ENCODE data around the gene GPR50. TPM values are rescaled to one million over a fixed set of nuclear protein-coding genes. Genes with fewer than 3 reads are reported as not detected.

The GPR50 gene
- total and polyA plus RNA-seq, 2 of the 13 experiments (the other 11 are each of a cell fraction or from before 2014, with no cell fraction given), result not detected

- H3K79me2 ChIP-seq (ENCODE audit: insufficient read depth, low read length), result no peaks in the 10 kb centered on the region
Observed at GRCh38 chrX:151184705-151185104, 8.3 kb downstream of the GPR50 start.

GRCh38 chrX:151206871-151207270 is 30.5 kb downstream of the GPR50 start:
- no peaks in the 10 kb centered on the region for H3K36me3 ChIP-seq (replicated peaks in 1 of 2; ENCODE audit: control insufficient read depth in 1 of 2, insufficient read depth in 2 of 2, low read length in 2 of 2)
- no peak overlapping the region for H3K4me2 ChIP-seq (ENCODE audit: low read depth, low read length)
- WGBS (ENCODE audit: low lambda C conversion rate), result 8% methylated on average over 2 of the region's 2 CpGs
- H3K4me3 ChIP-seq (replicated peaks in 1 of 3; ENCODE audit: insufficient read depth in 1 of 3, low read depth in 2 of 3, low read length in 3 of 3), result no peak overlapping the region
- H3K79me2 ChIP-seq (ENCODE audit: insufficient read depth, low read length), result no peaks in the 10 kb centered on the region
- H3K27ac ChIP-seq (ENCODE audit: extremely low read length, insufficient read depth, low read length), result no peak overlapping the region
- in situ Hi-C loops (cut with HindIII; ENCODE audit: extremely low pct_ligation_motif_present, low pct_unique_long_range_greater_than_20kb) (no loop called here), intact Hi-C loops (cut with micrococcal nuclease; ENCODE audit: unreplicated experiment) (no loop called here)
- H3K9me3 ChIP-seq (ENCODE audit: low read length), result no peaks in the 10 kb centered on the region
- DNase-seq (ENCODE audit: low spot score) (no peak), FAIRE-seq (no peak), ATAC-seq (no peak)
- no peaks in the 10 kb centered on the region for H4K20me1 ChIP-seq (ENCODE audit: insufficient read depth, low read length)
- TF ChIP-seq KDM5B (CRISPR knock-in tag; IDR thresholded peaks at IDR 0.05; ENCODE audit: borderline replicate concordance) (no peak), ZUFSP (CRISPR knock-in tag; IDR thresholded peaks at IDR 0.05; ENCODE audit: borderline replicate concordance) (no peak), IKZF1 (IDR thresholded peaks at IDR 0.05) (no peak), KDM2A (CRISPR knock-in tag; IDR thresholded peaks at IDR 0.05; ENCODE audit: borderline replicate concordance, low read depth) (no peak), SRY (CRISPR knock-in tag; IDR thresholded peaks at IDR 0.05) (no peak)
- ChIA-PET POLR2A (no interaction called here), CTCF (ENCODE audit: low intra/inter-chr PET ratio, low total read pairs) (no interaction called here)
- H2AFZ ChIP-seq (ENCODE audit: low read length), result no peak overlapping the region
- no peaks in the 10 kb centered on the region for H3K4me1 ChIP-seq (ENCODE audit: insufficient read depth, low read length)
- BruUV-seq (replicated peaks), result no TSS peak
- H3K9ac ChIP-seq (ENCODE audit: insufficient read depth, low read depth, low read length), result no peak overlapping the region
- H3K27me3 ChIP-seq (ENCODE audit: control insufficient read depth in 1 of 2, insufficient read depth in 2 of 2, low read length in 2 of 2), result no peaks in the 10 kb centered on the region

More at GRCh38 chrX:151184705-151185104, 8.3 kb downstream of the GPR50 start:
- in situ Hi-C loops (cut with HindIII; ENCODE audit: extremely low pct_ligation_motif_present, low pct_unique_long_range_greater_than_20kb) (no loop called here), intact Hi-C loops (cut with micrococcal nuclease; ENCODE audit: unreplicated experiment) (no loop called here)
- Histone ChIP-seq H3K4me3 (replicated peaks in 1 of 3; ENCODE audit: insufficient read depth in 1 of 3, low read depth in 2 of 3, low read length in 3 of 3) (no peak overlapping the region), H3K4me1 (ENCODE audit: insufficient read depth, low read length) (no peaks in the 10 kb centered on the region), H3K27ac (ENCODE audit: extremely low read length, insufficient read depth, low read length) (no peak overlapping the region), H3K27me3 (ENCODE audit: control insufficient read depth in 1 of 2, insufficient read depth in 2 of 2, low read length in 2 of 2) (no peaks in the 10 kb centered on the region; a peak in 2 of 5 replicates), H3K9ac (ENCODE audit: insufficient read depth, low read depth, low read length) (no peak overlapping the region), H2AFZ (ENCODE audit: low read length) (no peak overlapping the region), H3K4me2 (ENCODE audit: low read depth, low read length) (no peak overlapping the region), H3K9me3 (ENCODE audit: low read length) (no peaks in the 10 kb centered on the region), H3K36me3 (replicated peaks in 1 of 2; ENCODE audit: control insufficient read depth in 1 of 2, insufficient read depth in 2 of 2, low read length in 2 of 2) (no peaks in the 10 kb centered on the region), H4K20me1 (ENCODE audit: insufficient read depth, low read length) (no peaks in the 10 kb centered on the region)
- FAIRE-seq (no peak), DNase-seq (ENCODE audit: low spot score) (no peak), ATAC-seq (no peak)
- 7% methylated on average over 2 of the region's 2 CpGs for WGBS (ENCODE audit: low lambda C conversion rate)
- TF ChIP-seq TEAD3 (CRISPR knock-in tag; optimal IDR thresholded peaks at IDR 0.05; ENCODE audit: borderline replicate concordance) (no peak), RAD21 (CRISPR knock-in tag; IDR thresholded peaks at IDR 0.05) (no peak)
- no TSS peak for BruUV-seq (replicated peaks)
- POLR2A ChIA-PET, result no interaction called here
- CTCF ChIA-PET (ENCODE audit: low intra/inter-chr PET ratio, low total read pairs), result no interaction called here
